ENCODE results near the gene FREY1. TPM values are rescaled to one million over a fixed set of nuclear protein-coding genes. Genes with fewer than 3 reads are reported as not detected.
"Not testable (repeated sequence)": the region's sequence is repeated elsewhere in the genome, so short reads cannot be mapped to it uniquely, and the experiment has no call there.

The FREY1 gene
- total RNA-seq, 3 donors from 2014 or later = 0.81 to 2.2 (median 1.5) TPM

DNA sequence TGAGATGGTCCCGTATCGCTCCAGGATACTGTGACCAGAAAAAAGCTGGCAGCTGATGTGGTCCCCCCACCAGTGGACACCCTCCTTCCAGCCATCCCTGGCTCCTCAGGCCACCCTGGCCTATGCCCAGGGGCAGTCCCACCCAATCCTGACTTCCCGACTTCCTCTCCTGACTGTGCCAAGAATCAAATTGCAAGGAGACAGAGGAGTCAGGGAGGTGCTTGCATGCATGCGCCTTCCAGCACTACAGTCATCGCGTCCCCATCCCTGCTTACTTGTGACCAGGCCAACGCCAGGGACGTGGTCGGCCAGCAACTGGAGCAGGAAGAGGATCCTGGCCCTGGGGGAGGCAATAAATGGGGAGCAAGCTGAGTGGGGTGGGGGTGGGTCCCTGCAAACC is 3.6 kb upstream of the FREY1 start:
- Histone ChIP-seq H3K4me1 (ENCODE audit: low read depth) (no peaks in the 10 kb centered on the region), H3K36me3 (ENCODE audit: low read depth) (peaks cover 8% of the 10 kb centered on the region), H3K9me3 (no peaks in the 10 kb centered on the region), H3K4me3 (no peak overlapping the region)
- no peak for TF ChIP-seq CTCF (IDR thresholded peaks at IDR 0.05)
- no peak for ATAC-seq
- no peak for DNase-seq
- intact Hi-C loops (cut with DNase I, micrococcal nuclease) = no loop called here

GRCh38 chr11:45909594-45910475 is 2.8 kb upstream of the FREY1 start:
- intact Hi-C loops (cut with DNase I, micrococcal nuclease) = no loop called here
- Histone ChIP-seq H3K9me3 (no peaks in the 10 kb centered on the region), H3K4me1 (ENCODE audit: low read depth) (no peaks in the 10 kb centered on the region), H3K4me3 (no peak overlapping the region), H3K36me3 (ENCODE audit: low read depth) (peaks cover 8% of the 10 kb centered on the region)
- TF ChIP-seq CTCF (IDR thresholded peaks at IDR 0.05) = no peak
- DNase-seq (no peak), ATAC-seq (no peak)

DNA sequence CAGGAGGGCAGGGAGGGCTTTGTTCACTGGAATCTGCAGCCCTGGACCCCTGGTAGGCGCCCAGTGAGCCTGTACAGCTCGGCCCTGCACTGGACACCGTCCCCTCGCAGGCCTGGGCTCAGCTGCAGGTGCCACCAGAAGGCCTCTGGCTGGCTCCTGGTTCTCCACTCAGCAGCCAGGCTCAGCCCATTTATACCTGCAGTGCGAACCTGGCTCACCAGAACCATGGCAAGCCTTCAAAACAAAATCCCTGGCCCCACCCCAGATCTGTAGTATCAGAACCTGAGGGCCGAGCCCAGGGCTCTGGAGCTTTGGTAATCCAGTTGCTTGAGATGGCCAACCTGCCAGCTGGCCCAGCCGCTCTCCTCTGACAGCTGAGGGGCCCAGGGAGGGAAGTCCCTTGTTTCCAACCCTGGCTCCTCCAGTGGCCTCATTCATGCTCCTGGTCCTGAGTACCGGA is 870 bp upstream of the FREY1 start:
- no peaks in the 10 kb centered on the region for H3K9me3 ChIP-seq
- ATAC-seq (no peak), DNase-seq (no peak)
- peaks cover 4% of the 10 kb centered on the region for H3K36me3 ChIP-seq (ENCODE audit: low read depth)
- H3K4me3 ChIP-seq = no peak overlapping the region
- TF ChIP-seq CTCF (IDR thresholded peaks at IDR 0.05) = no peak
- no peaks in the 10 kb centered on the region for H3K4me1 ChIP-seq (ENCODE audit: low read depth)
- intact Hi-C loops (cut with DNase I, micrococcal nuclease) = no loop called here

DNA sequence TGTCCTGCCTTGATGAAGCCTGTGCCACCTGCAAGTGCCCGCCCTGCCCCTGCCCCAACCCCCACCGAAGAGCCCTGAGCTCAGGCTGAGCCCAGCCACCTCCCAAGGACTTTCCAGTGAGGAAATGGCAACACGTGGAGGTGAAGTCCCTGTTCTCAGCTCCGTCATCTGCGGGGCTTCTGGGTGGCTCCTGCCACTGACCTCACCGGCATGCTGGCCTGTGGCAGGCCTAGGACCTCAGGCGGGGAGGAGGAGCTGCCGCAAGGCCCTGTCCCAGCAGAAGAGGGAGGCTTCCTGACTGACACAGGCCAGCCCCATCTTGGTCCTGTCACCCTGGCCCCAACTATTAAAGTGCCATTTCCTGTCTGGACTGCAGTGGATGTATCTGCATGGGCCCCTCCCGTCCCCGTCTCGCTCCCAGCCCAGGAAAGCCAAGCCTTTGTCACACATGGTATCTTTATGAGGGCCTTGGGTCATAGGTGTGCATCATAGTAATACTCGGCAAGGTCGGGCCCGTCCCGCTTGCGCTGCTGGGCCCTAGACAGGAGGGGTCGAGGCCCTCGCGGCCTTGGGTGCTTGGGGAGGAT is 882 bp downstream of the FREY1 start:
- ATAC-seq (peak; percentile 78), DNase-seq (peak in 1 of 3 donors; percentile 58)
- intact Hi-C loops (cut with DNase I, micrococcal nuclease) = no loop called here
- no peak overlapping the region for H3K4me3 ChIP-seq
- no peaks in the 10 kb centered on the region for H3K4me1 ChIP-seq (ENCODE audit: low read depth)
- H3K9me3 ChIP-seq = no peaks in the 10 kb centered on the region
- TF ChIP-seq CTCF (IDR thresholded peaks at IDR 0.05) = no peak
- H3K36me3 ChIP-seq (ENCODE audit: low read depth) = peaks cover 4% of the 10 kb centered on the region

GRCh38 chr11:45905576-45905975 is 1.5 kb downstream of the FREY1 start:
- not testable (repeated sequence) for H3K4me1 ChIP-seq (ENCODE audit: low read depth)

DNA sequence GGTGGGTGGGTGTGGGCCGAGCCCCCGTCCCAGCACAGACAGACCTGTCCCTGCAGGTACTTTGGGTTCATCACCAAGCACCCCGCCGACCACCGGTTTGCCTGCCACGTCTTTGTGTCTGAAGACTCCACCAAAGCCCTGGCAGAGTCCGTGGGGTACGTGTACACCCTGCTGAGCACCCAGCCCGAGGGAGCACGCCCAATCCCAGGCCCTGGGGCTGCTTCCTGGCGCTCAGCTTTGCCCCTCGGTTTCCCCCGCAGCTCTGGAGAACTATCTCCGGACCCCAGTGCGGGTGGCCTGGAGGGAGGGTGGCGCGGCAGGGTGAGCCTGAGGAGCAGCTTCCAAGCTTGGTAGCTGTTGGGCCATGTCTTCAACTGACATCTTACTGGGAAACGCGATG is 2.0 kb downstream of the FREY1 start:
- TF ChIP-seq CTCF (IDR thresholded peaks at IDR 0.05) = no peak
- no peak for DNase-seq
- H3K36me3 ChIP-seq (ENCODE audit: low read depth) = no peaks in the 10 kb centered on the region
- ATAC-seq = no peak
- H3K4me3 ChIP-seq = no peak overlapping the region
- peaks cover 2% of the 10 kb centered on the region for H3K4me1 ChIP-seq (ENCODE audit: low read depth)
- intact Hi-C loops (cut with DNase I, micrococcal nuclease) = no loop called here
- no peaks in the 10 kb centered on the region for H3K9me3 ChIP-seq

More at GRCh38 chr11:45905576-45905975, 1.5 kb downstream of the FREY1 start:
- H3K4me3 ChIP-seq; intact Hi-C loops (cut with DNase I, micrococcal nuclease); H3K9me3 ChIP-seq; DNase-seq; H3K36me3 ChIP-seq (ENCODE audit: low read depth): not testable (repeated sequence)
- peak; percentile 32 for ATAC-seq

Data from mucosa of descending colon (tissue), 3 donors.